Gastrocnemius medialis (tissue), 4 donors: ENCODE data around the gene NCK2. TPM values are rescaled to one million over a fixed set of nuclear protein-coding genes. Genes with fewer than 3 reads are reported as not detected.

ENCODE experiments used
- ATAC-seq, 2 donors: fragments of 150-250 bp; one replicate each; pipeline ENCODE4 v1.9.1; 2016
- DNase-seq, 2 donors: peaks; one replicate each; pipeline ENCODE4 v3.0.0-alpha.2; 2019
- H3K27ac ChIP-seq, 4 donors: fragments of 200-600 bp; sonication (generic); 1 replicate in 1 of 4; 2 replicates in 3 of 4; pipeline ENCODE4 v1.5.1; 2016 to 2018; ENCODE audit warnings: mild to moderate bottlenecking in 2 of 4, moderate library complexity in 1 of 4
- H3K27me3 ChIP-seq, 3 donors: fragments of 200-600 bp; sonication (generic) in 2 of 3; 1 replicate in 1 of 3; 2 replicates in 2 of 3; pipeline versions ENCODE4 v1.5.1 to v1.6.0; 2016 to 2019; ENCODE audit warnings: mild to moderate bottlenecking in 1 of 3, moderate library complexity in 1 of 3
- H3K36me3 ChIP-seq, 2 donors: fragments of 200-600 bp; sonication (generic) in 1 of 2; one replicate each; pipeline ENCODE4 v1.5.1; 2017 to 2018
- H3K4me1 ChIP-seq, 2 donors: fragments of 200-600 bp; sonication (generic) in 1 of 2; one replicate each; pipeline ENCODE4 v1.5.1; 2016 to 2017; ENCODE audit warnings: mild to moderate bottlenecking in 2 of 2
- H3K4me3 ChIP-seq, 4 donors: fragments of 200-600 bp; sonication (generic) in 3 of 4; 1 replicate in 1 of 4; 2 replicates in 3 of 4; pipeline ENCODE4 v1.5.1; 2016 to 2019; ENCODE audit warnings: mild to moderate bottlenecking in 2 of 4
- H3K9me3 ChIP-seq, 3 donors: fragments of 200-600 bp; sonication (generic) in 2 of 3; 1 replicate in 1 of 3; 2 replicates in 2 of 3; pipeline ENCODE4 v1.5.1; 2016 to 2019
- CTCF ChIP-seq, 5 experiments: fragments of 450-650 bp in 3 of 5; fragments of 200-600 bp in 2 of 5; sonication (generic) in 2 of 5; IDR thresholded peaks in 4 of 5; conservative IDR thresholded peaks in 1 of 5; 1 replicate in 4 of 5; 2 replicates in 1 of 5; pipeline ENCODE4 v1.5.1; 2016 to 2019; ENCODE audit warnings: antibody characterized with exemption in 5 of 5, mild to moderate bottlenecking in 3 of 5, moderate library complexity in 3 of 5
- POLR2A ChIP-seq, 2 donors: fragments of 450-650 bp; IDR thresholded peaks; one replicate each; pipeline ENCODE4 v1.6.1; 2017; ENCODE audit warnings: antibody characterized with exemption in 2 of 2, mild to moderate bottlenecking in 2 of 2, moderate library complexity in 2 of 2
- in situ Hi-C, 4 donors: fragments of 200-750 bp; cut with MboI; loops; one replicate each; pipeline versions ENCODE4 v1.15.0 to v1.8.0; 2017; ENCODE audit warnings: low sequenced_read_pairs in 4 of 4
- intact Hi-C: fragments of 100-400 bp; cut with DNase I; formaldehyde crosslinking; loops from one replicate; pipeline ENCODE4 v1.15.1; 2023; ENCODE audit warnings: low total_unique reads
- total RNA-seq, 4 donors: library from RNA; depleted of rRNA; stranded (reverse); fragments of >200 nt; gene quantifications; one replicate each; pipeline versions ENCODE4 v1.1.0 to v1.2.3, GENCODE V29; 2016

The NCK2 gene
- total RNA-seq, 4 donors from 2014 or later: 46.7 to 86.1 (median 57.9) TPM

GRCh38 chr2:105714141-105714540, 30.6 kb upstream of the NCK2 start:
- intact Hi-C loops: no loop called here
- TF ChIP-seq POLR2A (IDR thresholded peaks at IDR 0.05) (no peak), CTCF (IDR thresholded peaks at IDR 0.05 in 4 of 5, conservative IDR thresholded peaks at IDR 0.05 in 1 of 5) (no peak)

GRCh38 chr2:105718846-105719481, 25.7 kb upstream of the NCK2 start:
- no peaks in the 10 kb centered on the region for H3K27me3 ChIP-seq
- in situ Hi-C loops (no loop called here), intact Hi-C loops (no loop called here)
- no peak overlapping the region for H3K27ac ChIP-seq
- no peak for TF ChIP-seq POLR2A (IDR thresholded peaks at IDR 0.05)
- no peak for TF ChIP-seq CTCF (IDR thresholded peaks at IDR 0.05 in 4 of 5, conservative IDR thresholded peaks at IDR 0.05 in 1 of 5)
- ATAC-seq (no peak), DNase-seq (no peak)
- H3K9me3 ChIP-seq: no peaks in the 10 kb centered on the region
- H3K36me3 ChIP-seq: no peaks in the 10 kb centered on the region
- H3K4me3 ChIP-seq: no peak overlapping the region
- no peaks in the 10 kb centered on the region for H3K4me1 ChIP-seq

More at GRCh38 chr2:105714141-105714540, 30.6 kb upstream of the NCK2 start:
- DNase-seq (no peak), ATAC-seq (no peak)
- no peaks in the 10 kb centered on the region for H3K27me3 ChIP-seq
- H3K36me3 ChIP-seq: no peaks in the 10 kb centered on the region
- no peak overlapping the region for H3K27ac ChIP-seq
- no peaks in the 10 kb centered on the region for H3K9me3 ChIP-seq
- H3K4me3 ChIP-seq: no peak overlapping the region
- in situ Hi-C loops: no loop called here
- no peaks in the 10 kb centered on the region for H3K4me1 ChIP-seq

- no peak overlapping the region for H3K4me3 ChIP-seq
- H3K27me3 ChIP-seq: no peaks in the 10 kb centered on the region
- DNase-seq: no peak
- no peaks in the 10 kb centered on the region for H3K9me3 ChIP-seq
- no peak for ATAC-seq
- in situ Hi-C loops (no loop called here), intact Hi-C loops (no loop called here)
- no peaks in the 10 kb centered on the region for H3K36me3 ChIP-seq
- no peak overlapping the region for H3K27ac ChIP-seq
- peaks cover 13 to 15% of the 10 kb centered on the region in 2 donors for H3K4me1 ChIP-seq
- TF ChIP-seq POLR2A (IDR thresholded peaks at IDR 0.05) (no peak), CTCF (IDR thresholded peaks at IDR 0.05 in 4 of 5, conservative IDR thresholded peaks at IDR 0.05 in 1 of 5) (no peak)
Measured at GRCh38 chr2:105721991-105722511, 22.7 kb upstream of the NCK2 start.

GRCh38 chr2:105722726-105723297, 21.9 kb upstream of the NCK2 start:
- H3K27me3 ChIP-seq: no peaks in the 10 kb centered on the region
- DNase-seq (no peak), ATAC-seq (no peak)
- intact Hi-C loops: no loop called here
- H3K36me3 ChIP-seq: no peaks in the 10 kb centered on the region
- no peak for TF ChIP-seq POLR2A (IDR thresholded peaks at IDR 0.05)
- peaks cover 13 to 15% of the 10 kb centered on the region in 2 donors for H3K4me1 ChIP-seq
- in situ Hi-C loops: no loop called here
- no peaks in the 10 kb centered on the region for H3K9me3 ChIP-seq
- no peak overlapping the region for H3K4me3 ChIP-seq
- H3K27ac ChIP-seq: no peak overlapping the region

- Histone ChIP-seq H3K4me1 (peaks cover 13 to 15% of the 10 kb centered on the region in 2 donors), H3K27ac (no peak overlapping the region), H3K27me3 (no peaks in the 10 kb centered on the region), H3K36me3 (no peaks in the 10 kb centered on the region), H3K9me3 (no peaks in the 10 kb centered on the region), H3K4me3 (no peak overlapping the region)
- intact Hi-C loops (no loop called here), in situ Hi-C loops (no loop called here)
- DNase-seq (no peak), ATAC-seq (no peak)
- no peak for TF ChIP-seq POLR2A (IDR thresholded peaks at IDR 0.05)
- TF ChIP-seq CTCF (IDR thresholded peaks at IDR 0.05 in 4 of 5, conservative IDR thresholded peaks at IDR 0.05 in 1 of 5): no peak
Measured at GRCh38 chr2:105723431-105723830, 21.3 kb upstream of the NCK2 start.
